SK-N-SH (cell line): ENCODE results near the gene TBCD. TPM values are rescaled to one million over a fixed set of nuclear protein-coding genes. Genes with fewer than 3 reads are reported as not detected.

Experiments
- CTCF ChIA-PET: fragments of 300-600, 350-600 bp; formaldehyde crosslinking; extraction: SDS; loops from one replicate; lab custom pipeline; 2021; lab: Yijun Ruan, JAX
- POLR2A ChIA-PET: fragments of 350-600 bp; sonication (Branson Sonifier 250); formaldehyde crosslinking; extraction: SDS; loops from one replicate; lab custom pipeline; 2020; ENCODE audit warnings: antibody characterized with exemption, inconsistent platforms; lab: Yijun Ruan, JAX
- DNase-seq: peaks from one replicate; pipeline ENCODE4 v3.0.0; 2012
- H2AFZ ChIP-seq: fragments of 200-600 bp; sonication (generic); 2 replicates; pipeline ENCODE4 v1.8.1; 2016; ENCODE audit warnings: antibody characterized with exemption, mild to moderate bottlenecking, low read depth
- H3F3A ChIP-seq: fragments of 200-600 bp; sonication (generic); replicated peaks from 2 replicates; pipeline ENCODE3; 2016; ENCODE audit warnings: antibody characterized with exemption, mild to moderate bottlenecking; ENCODE audit not compliant: insufficient read depth
- H3K27ac ChIP-seq, 2 experiments: fragments of 200-500 bp in 1 of 2; fragments of 200-600 bp in 1 of 2; sonication (Bioruptor generic) in 1 of 2; sonication (generic), shearing (Covaris generic) in 1 of 2; 2 replicates each; pipeline versions ENCODE4 v1.5.1 to v1.6.1; 2014 to 2016; ENCODE audit warnings: low read depth in 2 of 2, inconsistent platforms in 1 of 2, low read length in 1 of 2, mild to moderate bottlenecking in 1 of 2, mixed read lengths in 1 of 2
- H3K27me3 ChIP-seq: fragments of 200-600 bp; sonication (generic), shearing (Covaris generic); 2 replicates; pipeline ENCODE4 v1.6.1; 2016; ENCODE audit warnings: mixed run types; ENCODE audit not compliant: insufficient read depth
- H3K36me3 ChIP-seq, 2 experiments: fragments of 200-500 bp in 1 of 2; fragments of 200-600 bp in 1 of 2; sonication (Bioruptor generic) in 1 of 2; sonication (generic) in 1 of 2; replicated peaks in 1 of 2; 2 replicates each; pipeline versions ENCODE3 to v1.5.1; 2014 to 2016; ENCODE audit warnings: low read length in 1 of 2, mild to moderate bottlenecking in 1 of 2; ENCODE audit not compliant: insufficient read depth in 2 of 2, control insufficient read depth in 1 of 2
- H3K4me1 ChIP-seq, 2 experiments: fragments of 200-500 bp in 1 of 2; fragments of 200-600 bp in 1 of 2; sonication (Bioruptor generic) in 1 of 2; sonication (generic), shearing (Covaris generic) in 1 of 2; 2 replicates each; pipeline versions ENCODE4 v1.5.1 to v1.6.1; 2014 to 2016; ENCODE audit warnings: low read depth in 1 of 2, low read length in 1 of 2, mixed run types in 1 of 2; ENCODE audit not compliant: insufficient read depth in 2 of 2, control insufficient read depth in 1 of 2
- H3K4me2 ChIP-seq: fragments of 200-600 bp; sonication (generic), shearing (Covaris generic); 2 replicates; pipeline ENCODE4 v1.6.1; 2017; ENCODE audit warnings: mixed run types
- H3K4me3 ChIP-seq, 2 experiments: fragments of 200-500 bp in 1 of 2; fragments of 200-600 bp in 1 of 2; sonication (Bioruptor generic) in 1 of 2; sonication (generic), shearing (Covaris generic) in 1 of 2; 2 replicates each; pipeline versions ENCODE4 v1.5.1 to v1.8.1; 2014 to 2016; ENCODE audit warnings: low read depth in 2 of 2, inconsistent platforms in 1 of 2, low read length in 1 of 2, mild to moderate bottlenecking in 1 of 2, mixed read lengths in 1 of 2, moderate library complexity in 1 of 2
- H3K79me2 ChIP-seq: fragments of 200-600 bp; sonication (generic); 2 replicates; pipeline ENCODE4 v1.8.1; 2017; ENCODE audit warnings: mild to moderate bottlenecking; ENCODE audit not compliant: insufficient read depth
- H3K9ac ChIP-seq: fragments of 200-600 bp; sonication (generic); 2 replicates; pipeline ENCODE4 v1.6.1; 2017; ENCODE audit warnings: mixed run types
- H3K9me2 ChIP-seq: fragments of 200-600 bp; sonication (generic); 2 replicates; pipeline ENCODE4 v1.6.1; 2017; ENCODE audit warnings: mixed run types
- H3K9me3 ChIP-seq: fragments of 200-600 bp; sonication (generic); 2 replicates; pipeline ENCODE4 v1.6.1; 2017; ENCODE audit warnings: mixed run types, mild to moderate bottlenecking, moderate library complexity
- H4K20me1 ChIP-seq: fragments of 200-600 bp; sonication (generic); 2 replicates; pipeline ENCODE4 v1.6.1; 2017; ENCODE audit warnings: mild to moderate bottlenecking, mixed run types; ENCODE audit not compliant: insufficient read depth
- CHD2 ChIP-seq: fragments of 150-350 bp; IDR thresholded peaks from 2 replicates; pipeline ENCODE4 v1.6.1; 2018; ENCODE audit warnings: low read length; ENCODE audit not compliant: partially characterized antibody
- CTCF ChIP-seq: fragments of 200-600 bp; sonication (generic); IDR thresholded peaks from 2 replicates; pipeline ENCODE4 v1.6.1; 2017; ENCODE audit warnings: antibody characterized with exemption, mild to moderate bottlenecking, moderate library complexity
- EP300 ChIP-seq, 2 experiments: IDR thresholded peaks; 2 replicates each; pipeline versions ENCODE4 v1.4.0 to v1.6.1; 2012; ENCODE audit warnings: borderline replicate concordance in 1 of 2, low read depth in 1 of 2, low read length in 1 of 2
- FOSL2 ChIP-seq: IDR thresholded peaks from 2 replicates; pipeline ENCODE4 v1.4.0; 2012; ENCODE audit warnings: low read depth, mild to moderate bottlenecking, moderate library complexity, borderline replicate concordance
- FOXJ3 ChIP-seq: sonication (generic); formaldehyde crosslinking; IDR thresholded peaks from 2 replicates; pipeline ENCODE4 v1.5.1; 2020; ENCODE audit warnings: mild to moderate bottlenecking, missing genetic modification reagents
- FOXM1 ChIP-seq: IDR thresholded peaks from 2 replicates; pipeline ENCODE4 v1.4.0; 2012; ENCODE audit warnings: low read depth, mild to moderate bottlenecking
- JUND ChIP-seq: IDR thresholded peaks from 2 replicates; pipeline ENCODE4 v1.4.0; 2012
- MEF2A ChIP-seq: IDR thresholded peaks from 2 replicates; pipeline ENCODE4 v1.4.0; 2012; ENCODE audit warnings: low read depth, borderline replicate concordance
- MXI1 ChIP-seq: IDR thresholded peaks from 2 replicates; pipeline ENCODE4 v1.6.1; 2012; ENCODE audit warnings: mild to moderate bottlenecking, low read depth, low read length, improper control_type of control experiment
- NFIC ChIP-seq: IDR thresholded peaks from 2 replicates; pipeline ENCODE4 v1.4.0; 2012; ENCODE audit warnings: borderline replicate concordance
- NRF1 ChIP-seq: IDR thresholded peaks from 2 replicates; pipeline ENCODE4 v1.6.1; 2012; ENCODE audit warnings: low read depth, mild to moderate bottlenecking, low read length
- RCOR1 ChIP-seq: fragments of 150-350 bp; IDR thresholded peaks from 2 replicates; pipeline ENCODE4 v1.6.1; 2017; ENCODE audit warnings: antibody characterized with exemption, low read length
- RXRA ChIP-seq: IDR thresholded peaks from 2 replicates; pipeline ENCODE4 v1.4.0; 2012; ENCODE audit warnings: low read depth, mild to moderate bottlenecking, borderline replicate concordance
- TEAD4 ChIP-seq: IDR thresholded peaks from 2 replicates; pipeline ENCODE4 v1.4.0; 2012; ENCODE audit warnings: mild to moderate bottlenecking, borderline replicate concordance; ENCODE audit not compliant: insufficient read depth
- USF2 ChIP-seq: fragments of 150-350 bp; IDR thresholded peaks from 2 replicates; pipeline ENCODE4 v1.6.1; 2017; ENCODE audit warnings: antibody characterized with exemption, low read length, low read depth, borderline replicate concordance
- YY1 ChIP-seq: IDR thresholded peaks from 2 replicates; pipeline ENCODE4 v1.4.0; 2012; ENCODE audit warnings: low read depth, mild to moderate bottlenecking
- WGBS: methylation state at CpG from one replicate; pipeline ENCODE4 v1.1.6; 2017; ENCODE audit warnings: low lambda C conversion rate; 5-methylcytosine and 5-hydroxymethylcytosine counted together
- polyA plus RNA-seq, 3 experiments: library from polyadenylated mRNA; depleted of rRNA; stranded (reverse); fragments of >200 nt; gene quantifications; 2 replicates each; pipeline ENCODE4 v1.2.3, GENCODE V29; 2012
- TF ChIP-seq, protein P1 (sequence below): fragments of 150-350 bp; IDR thresholded peaks from 2 replicates; pipeline ENCODE4 v1.6.1; 2016; ENCODE audit warnings: mild to moderate bottlenecking, low read depth, low read length
- TF ChIP-seq, protein P2 (sequence below): IDR thresholded peaks from 2 replicates; pipeline ENCODE4; 2012
- TF ChIP-seq, protein P3 (sequence below): IDR thresholded peaks from 2 replicates; pipeline ENCODE4 v1.4.0; 2012; ENCODE audit warnings: low read depth, borderline replicate concordance
- TF ChIP-seq, protein P4 (sequence below): IDR thresholded peaks from 2 replicates; pipeline ENCODE4 v1.4.0; 2012; ENCODE audit warnings: low read depth, borderline replicate concordance

TBCD gene
- polyA plus RNA-seq, 1 of the 3 experiments (the other 2 are of a cell fraction), result 107 TPM

DNA sequence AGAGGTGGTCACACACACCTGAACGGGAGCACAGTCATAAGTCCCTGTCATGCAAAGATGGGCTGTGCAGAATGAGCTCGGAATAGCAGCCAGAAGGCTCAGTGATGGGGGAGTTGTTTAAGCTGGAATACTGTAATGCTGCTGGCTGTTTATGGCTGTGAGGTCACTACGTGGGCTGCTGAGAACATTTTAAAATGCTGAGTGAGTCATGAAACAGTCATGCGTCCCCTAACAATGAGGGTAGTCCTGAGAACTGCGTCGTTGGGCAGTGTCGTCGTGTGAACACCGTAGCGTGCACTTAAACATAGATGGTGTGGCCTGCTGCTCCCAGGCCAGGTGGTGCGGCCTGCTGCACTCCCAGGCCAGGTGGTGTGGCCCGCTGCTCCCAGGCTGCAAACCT lies 39.7 kb downstream of the TBCD start:
- POLR2A ChIA-PET, result no interaction called here
- 0 out of 2 replicates have a peak overlapping the region, but pooled peaks have one; percentile 2 for H3K4me2 ChIP-seq
- H3K9me2 ChIP-seq, result no peaks in the 10 kb centered on the region
- H3K27ac ChIP-seq, result peak overlapping the region in 1 of 2 experiments; percentile 37; a peak in 3 of 4 replicates
- CTCF ChIA-PET, result interaction anchor here (1.5 to 7.1 kb wide), 2 partner anchors 10 to 16 kb away, joined by 5 to 49 read pairs; no protein-coding TSS in a partner anchor
- H3K4me1 ChIP-seq, result peaks cover 3 to 27% of the 10 kb centered on the region in 2 experiments; a peak in 1 of 4 replicates
- no peak overlapping the region for H2AFZ ChIP-seq
- DNase-seq, result no peak
- H3K9me3 ChIP-seq, result no peaks in the 10 kb centered on the region
- H3K36me3 ChIP-seq, result peaks cover 0 to 3% of the 10 kb centered on the region in 2 experiments
- H3K27me3 ChIP-seq, result no peaks in the 10 kb centered on the region
- peaks cover 37% of the 10 kb centered on the region; the same call in 1 of the 2 replicates for H3K79me2 ChIP-seq
- H3K4me3 ChIP-seq, result no peak overlapping the region
- TF ChIP-seq TEAD4 (no peak), FOXJ3 (CRISPR knock-in tag) (no peak), NFIC (no peak), NRF1 (no peak), CHD2 (no peak), MXI1 (no peak), EP300 (IDR thresholded peaks at IDR 0.05; ENCODE audit: borderline replicate concordance in 1 of 2, low read depth in 1 of 2, low read length in 1 of 2) (no peak), FOSL2 (no peak), USF2 (no peak), JUND (no peak), RCOR1 (no peak), MEF2A (no peak), FOXM1 (no peak), YY1 (no peak), RXRA (no peak), CTCF (no peak)
- TF ChIP-seq, protein P1, sequence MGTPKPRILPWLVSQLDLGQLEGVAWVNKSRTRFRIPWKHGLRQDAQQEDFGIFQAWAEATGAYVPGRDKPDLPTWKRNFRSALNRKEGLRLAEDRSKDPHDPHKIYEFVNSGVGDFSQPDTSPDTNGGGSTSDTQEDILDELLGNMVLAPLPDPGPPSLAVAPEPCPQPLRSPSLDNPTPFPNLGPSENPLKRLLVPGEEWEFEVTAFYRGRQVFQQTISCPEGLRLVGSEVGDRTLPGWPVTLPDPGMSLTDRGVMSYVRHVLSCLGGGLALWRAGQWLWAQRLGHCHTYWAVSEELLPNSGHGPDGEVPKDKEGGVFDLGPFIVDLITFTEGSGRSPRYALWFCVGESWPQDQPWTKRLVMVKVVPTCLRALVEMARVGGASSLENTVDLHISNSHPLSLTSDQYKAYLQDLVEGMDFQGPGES, result no peak
- TF ChIP-seq, protein P2, sequence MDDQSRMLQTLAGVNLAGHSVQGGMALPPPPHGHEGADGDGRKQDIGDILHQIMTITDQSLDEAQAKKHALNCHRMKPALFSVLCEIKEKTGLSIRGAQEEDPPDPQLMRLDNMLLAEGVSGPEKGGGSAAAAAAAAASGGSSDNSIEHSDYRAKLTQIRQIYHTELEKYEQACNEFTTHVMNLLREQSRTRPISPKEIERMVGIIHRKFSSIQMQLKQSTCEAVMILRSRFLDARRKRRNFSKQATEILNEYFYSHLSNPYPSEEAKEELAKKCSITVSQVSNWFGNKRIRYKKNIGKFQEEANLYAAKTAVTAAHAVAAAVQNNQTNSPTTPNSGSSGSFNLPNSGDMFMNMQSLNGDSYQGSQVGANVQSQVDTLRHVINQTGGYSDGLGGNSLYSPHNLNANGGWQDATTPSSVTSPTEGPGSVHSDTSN, result no peak
- TF ChIP-seq, protein P3, sequence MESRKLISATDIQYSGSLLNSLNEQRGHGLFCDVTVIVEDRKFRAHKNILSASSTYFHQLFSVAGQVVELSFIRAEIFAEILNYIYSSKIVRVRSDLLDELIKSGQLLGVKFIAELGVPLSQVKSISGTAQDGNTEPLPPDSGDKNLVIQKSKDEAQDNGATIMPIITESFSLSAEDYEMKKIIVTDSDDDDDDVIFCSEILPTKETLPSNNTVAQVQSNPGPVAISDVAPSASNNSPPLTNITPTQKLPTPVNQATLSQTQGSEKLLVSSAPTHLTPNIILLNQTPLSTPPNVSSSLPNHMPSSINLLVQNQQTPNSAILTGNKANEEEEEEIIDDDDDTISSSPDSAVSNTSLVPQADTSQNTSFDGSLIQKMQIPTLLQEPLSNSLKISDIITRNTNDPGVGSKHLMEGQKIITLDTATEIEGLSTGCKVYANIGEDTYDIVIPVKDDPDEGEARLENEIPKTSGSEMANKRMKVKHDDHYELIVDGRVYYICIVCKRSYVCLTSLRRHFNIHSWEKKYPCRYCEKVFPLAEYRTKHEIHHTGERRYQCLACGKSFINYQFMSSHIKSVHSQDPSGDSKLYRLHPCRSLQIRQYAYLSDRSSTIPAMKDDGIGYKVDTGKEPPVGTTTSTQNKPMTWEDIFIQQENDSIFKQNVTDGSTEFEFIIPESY, result no peak
- TF ChIP-seq, protein P4, sequence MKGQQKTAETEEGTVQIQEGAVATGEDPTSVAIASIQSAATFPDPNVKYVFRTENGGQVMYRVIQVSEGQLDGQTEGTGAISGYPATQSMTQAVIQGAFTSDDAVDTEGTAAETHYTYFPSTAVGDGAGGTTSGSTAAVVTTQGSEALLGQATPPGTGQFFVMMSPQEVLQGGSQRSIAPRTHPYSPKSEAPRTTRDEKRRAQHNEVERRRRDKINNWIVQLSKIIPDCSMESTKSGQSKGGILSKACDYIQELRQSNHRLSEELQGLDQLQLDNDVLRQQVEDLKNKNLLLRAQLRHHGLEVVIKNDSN, result no peak
- WGBS, result 54% methylated on average over 9 of the region's 12 CpGs
- no peak overlapping the region for H3K9ac ChIP-seq
- H4K20me1 ChIP-seq, result 0 out of 2 replicates have a peak, but pooled peaks cover 4% of the 10 kb centered on the region
- H3F3A ChIP-seq, result no peaks in the 10 kb centered on the region
